ENCODE measurements around the gene DNASE1.

GRCh38 chr16:3651461-3652372, 2.8 kb upstream of the DNASE1 start:
- TF ChIP-seq CTCF (IDR thresholded peaks at IDR 0.05) (no peak), POLR2A (IDR thresholded peaks at IDR 0.05) (no peak)
